PC-9 (cell line): ENCODE data around the gene ECSCR. TPM values are rescaled to one million over a fixed set of nuclear protein-coding genes. Genes with fewer than 3 reads are reported as not detected.
"Not testable (repeated sequence)": the region's sequence is repeated elsewhere in the genome, so short reads cannot be mapped to it uniquely, and the experiment has no call there.

ENCODE experiments used
- Bru-seq: library from RNA; stranded (reverse); fragments of 400-500 nt; gene quantifications from one replicate; lab custom pipeline; 2021; lab: Mats Ljungman, UMichigan
- BruChase-seq, 2 experiments: library from RNA; stranded (reverse); fragments of 400-500 nt; gene quantifications; one replicate each; lab custom pipeline; 2021; lab: Mats Ljungman, UMichigan
- BruUV-seq: library from RNA; stranded (reverse); fragments of 400-500 nt; replicated peaks from 2 replicates; lab custom pipeline; 2021; lab: Mats Ljungman, UMichigan
- CTCF ChIA-PET: fragments of 300-600 bp; sonication (Branson Sonifier 250); formaldehyde crosslinking; loops from one replicate; lab custom pipeline; 2022; ENCODE audit warnings: antibody characterized with exemption; lab: Charles Lee
- POLR2A ChIA-PET: fragments of 300-600 bp; sonication (Branson Sonifier 250); formaldehyde crosslinking; loops from one replicate; lab custom pipeline; 2022; ENCODE audit warnings: antibody characterized with exemption; ENCODE audit not compliant: unreplicated experiment; lab: Charles Lee
- DNase-seq, 2 experiments: peaks; one replicate each; pipeline versions ENCODE4 v3.0.0 to v3.0.0-alpha.2; 2015 to 2022; ENCODE audit warnings: mixed read lengths in 1 of 2
- H2AFZ ChIP-seq: fragments of 200-600 bp; sonication (generic); 2 replicates; pipeline ENCODE4 v1.8.1; 2017; ENCODE audit warnings: antibody characterized with exemption
- H3F3A ChIP-seq: fragments of 200-600 bp; sonication (generic); 2 replicates; pipeline ENCODE4 v1.8.1; 2017; ENCODE audit warnings: antibody characterized with exemption, mild to moderate bottlenecking, low read depth; ENCODE audit not compliant: insufficient read depth
- H3K27ac ChIP-seq: fragments of 200-600 bp; sonication (generic); 2 replicates; pipeline ENCODE4 v1.6.1; 2016; ENCODE audit warnings: mixed run types
- H3K27me3 ChIP-seq: fragments of 200-600 bp; sonication (generic); 2 replicates; pipeline ENCODE4 v1.6.1; 2016; ENCODE audit warnings: low read depth, mixed run types; ENCODE audit not compliant: insufficient read depth
- H3K36me3 ChIP-seq: fragments of 200-600 bp; sonication (generic); 2 replicates; pipeline ENCODE4 v1.6.1; 2016; ENCODE audit warnings: low read depth, mixed run types
- H3K4me1 ChIP-seq: fragments of 200-600 bp; sonication (generic); replicated peaks from 2 replicates; pipeline ENCODE4 v1.6.1; 2016; ENCODE audit warnings: mixed run types; ENCODE audit not compliant: insufficient read depth
- H3K4me2 ChIP-seq: fragments of 200-600 bp; sonication (generic); 2 replicates; pipeline ENCODE4 v1.6.1; 2017; ENCODE audit warnings: mixed run types
- H3K4me3 ChIP-seq: fragments of 200-600 bp; sonication (generic); 2 replicates; pipeline ENCODE4 v1.6.1; 2016; ENCODE audit warnings: mixed run types
- H3K79me2 ChIP-seq: fragments of 200-600 bp; sonication (generic); 2 replicates; pipeline ENCODE4 v1.6.1; 2017; ENCODE audit warnings: low read depth, mixed run types
- H3K9me2 ChIP-seq: fragments of 200-600 bp; sonication (generic); 2 replicates; pipeline ENCODE4 v1.8.1; 2017; ENCODE audit warnings: mild to moderate bottlenecking; ENCODE audit not compliant: insufficient read depth
- H3K9me3 ChIP-seq: fragments of 200-600 bp; sonication (generic); 2 replicates; pipeline ENCODE4 v1.8.1; 2016; ENCODE audit warnings: low read depth; ENCODE audit not compliant: insufficient read depth
- H4K20me1 ChIP-seq: fragments of 200-600 bp; sonication (generic); 2 replicates; pipeline ENCODE4 v1.8.1; 2017; ENCODE audit not compliant: insufficient read depth
- CTCF ChIP-seq: fragments of 200-600 bp; sonication (generic); conservative IDR thresholded peaks from 2 replicates; pipeline ENCODE4 v1.6.1; 2017; ENCODE audit warnings: mixed run types, antibody characterized with exemption, mild to moderate bottlenecking, moderate library complexity
- EZH2 ChIP-seq: fragments of 200-600 bp; sonication (generic); IDR thresholded peaks from 2 replicates; pipeline ENCODE4 v1.8.0; 2017; ENCODE audit warnings: antibody characterized with exemption, low read depth
- intact Hi-C: fragments of 100-400 bp; cut with micrococcal nuclease; formaldehyde crosslinking; loops from one replicate; pipeline ENCODE4 v1.10.0; 2022; ENCODE audit not compliant: unreplicated experiment
- long read RNA-seq: library from polyadenylated mRNA; stranded (forward); transcript quantifications from one replicate; pipeline ENCODE4 v2.0.0, GENCODE V29; 2022
- total RNA-seq: library from RNA; stranded (reverse); gene quantifications from 2 replicates; pipeline ENCODE4 v1.2.3, GENCODE V29; 2021

The ECSCR gene
- not detected in 2 replicates for total RNA-seq
- not detected for Bru-seq, nascent RNA
- BruChase-seq, experiment 1, labeled RNA remaining after a 2-hour chase: percentile 25 among the genes with signal in this experiment
- not detected for BruChase-seq, experiment 2, labeled RNA remaining after a 6-hour chase
- long read RNA-seq: 0 reads

GRCh38 chr5:139462586-139463276 is at the start of gene ECSCR:
TSS of gene ECSCR (minus strand) at chr5:139462743. CDS start at chr5:139462670, 73 bp downstream.
- H2AFZ ChIP-seq: no peak within 1 kb of the TSS
- H3K4me3 ChIP-seq: no peak within 1 kb of the TSS
- no TSS peak for BruUV-seq
- TF ChIP-seq EZH2: no peak
- TF ChIP-seq CTCF: no peak
- H3K9me3 ChIP-seq: no peaks in the 10 kb centered on the region
- no peaks in the 10 kb centered on the region for H3K36me3 ChIP-seq
- no peaks in the 10 kb centered on the region for H3K79me2 ChIP-seq
- no peak within 1 kb of the TSS for H3K27ac ChIP-seq
- no peaks in the 10 kb centered on the region for H3K9me2 ChIP-seq
- no peak for DNase-seq
- H4K20me1 ChIP-seq: no peaks in the 10 kb centered on the region
- intact Hi-C loops: no loop called here
- ChIA-PET CTCF (no interaction called here), POLR2A (no interaction called here)
- H3F3A ChIP-seq: no peaks in the 10 kb centered on the region
- no peak within 1 kb of the TSS for H3K4me2 ChIP-seq
- H3K4me1 ChIP-seq: 0 out of 2 replicates have a peak, but pooled peaks cover 7% of the 10 kb centered on the region
- no peaks in the 10 kb centered on the region for H3K27me3 ChIP-seq

GRCh38 chr5:139504722-139505121 is 42.2 kb upstream of the ECSCR start:
- not testable (repeated sequence) for H3K9me2 ChIP-seq

GRCh38 chr5:139503879-139504278 is 41.3 kb upstream of the ECSCR start:
- BruUV-seq, H3K27me3 ChIP-seq, H3K9me2 ChIP-seq, H3K4me3 ChIP-seq, intact Hi-C loops, H3K36me3 ChIP-seq, H3K27ac ChIP-seq, DNase-seq, H3K4me2 ChIP-seq, H3K4me1 ChIP-seq, H2AFZ ChIP-seq, H3K79me2 ChIP-seq, H3K9me3 ChIP-seq, H4K20me1 ChIP-seq, H3F3A ChIP-seq, CTCF ChIA-PET: not testable (repeated sequence)
- POLR2A ChIA-PET: interaction anchor here (0.6 kb wide), 1 partner anchor 1407 kb away, joined by 23 read pairs; no protein-coding TSS in a partner anchor

More at GRCh38 chr5:139504722-139505121, 42.2 kb upstream of the ECSCR start:
- BruUV-seq, H3F3A ChIP-seq, H3K36me3 ChIP-seq, CTCF ChIA-PET, H3K27me3 ChIP-seq, H3K27ac ChIP-seq, H2AFZ ChIP-seq, H3K4me1 ChIP-seq, intact Hi-C loops, H3K79me2 ChIP-seq, H3K4me3 ChIP-seq, H3K4me2 ChIP-seq, DNase-seq, H3K9me3 ChIP-seq, H4K20me1 ChIP-seq, POLR2A ChIA-PET: not testable (repeated sequence)

- H3K9me2 ChIP-seq, H3K27me3 ChIP-seq, BruUV-seq, H3F3A ChIP-seq, H3K9me3 ChIP-seq, H3K79me2 ChIP-seq, H3K36me3 ChIP-seq, H3K4me3 ChIP-seq, H3K4me2 ChIP-seq, H3K27ac ChIP-seq, CTCF ChIA-PET, intact Hi-C loops, H3K4me1 ChIP-seq, H4K20me1 ChIP-seq, DNase-seq, H2AFZ ChIP-seq: not testable (repeated sequence)
- POLR2A ChIA-PET: interaction anchor here (0.6 kb wide), 1 partner anchor 1407 kb away, joined by 23 read pairs; no protein-coding TSS in a partner anchor
Observed at GRCh38 chr5:139503036-139503817, 40.7 kb upstream of the ECSCR start.
